HepG2 (cell line): ENCODE data around the gene ERCC4. TPM values are rescaled to one million over a fixed set of nuclear protein-coding genes. Genes with fewer than 3 reads are reported as not detected.

ENCODE experiments used
- ADNP ChIP-seq: sonication (generic); formaldehyde crosslinking; IDR thresholded peaks from 2 replicates; pipeline ENCODE4 v1.4.0; 2020; ENCODE audit warnings: missing genetic modification reagents
- BORCS8-MEF2B ChIP-seq: sonication (generic); formaldehyde crosslinking; IDR thresholded peaks from 2 replicates; pipeline ENCODE4 v1.8.0; 2022; ENCODE audit warnings: mild to moderate bottlenecking, missing genetic modification reagents
- CAMTA2 ChIP-seq: sonication (generic); formaldehyde crosslinking; IDR thresholded peaks from 2 replicates; pipeline ENCODE4 v1.4.0; 2020; ENCODE audit warnings: mild to moderate bottlenecking, missing genetic modification reagents, borderline replicate concordance
- CREB1 ChIP-seq, 2 experiments: fragments of 450-650 bp in 1 of 2; IDR thresholded peaks; 2 replicates each; pipeline ENCODE4 v1.6.1; 2016 to 2017; ENCODE audit warnings: control low read depth in 1 of 2, mild to moderate bottlenecking in 1 of 2, missing compliant biosample characterization in 1 of 2, missing genetic modification characterization in 1 of 2
- GABPA ChIP-seq, 2 experiments: IDR thresholded peaks; 2 replicates each; pipeline ENCODE4 v1.6.1; 2011 to 2016; ENCODE audit warnings: low read depth in 2 of 2, low read length in 1 of 2, missing biosample characterization in 1 of 2, missing genetic modification characterization in 1 of 2
- KLF9 ChIP-seq: IDR thresholded peaks from 2 replicates; pipeline ENCODE4 v1.6.1; 2016; ENCODE audit warnings: low read depth
- TCF7L2 ChIP-seq: IDR thresholded peaks from 2 replicates; pipeline ENCODE4 v1.6.1; 2011; ENCODE audit warnings: mild to moderate bottlenecking, low read depth, low read length, moderate library complexity
- ZBTB1 ChIP-seq: sonication (generic); formaldehyde crosslinking; IDR thresholded peaks from 2 replicates; pipeline ENCODE4 v1.4.0; 2020; ENCODE audit warnings: missing genetic modification reagents, borderline replicate concordance
- ZNF33A ChIP-seq: sonication (generic); formaldehyde crosslinking; IDR thresholded peaks from 2 replicates; pipeline ENCODE4 v1.5.1; 2020; ENCODE audit warnings: missing genetic modification reagents, mild to moderate bottlenecking, moderate library complexity, borderline replicate concordance
- polyA plus RNA-seq, 8 experiments: library from polyadenylated mRNA; depleted of rRNA in 3 of 8; stranded (reverse) in 7 of 8; unstranded in 1 of 8; fragments of >200 nt; fragmentation: Illumina TruSeq in 4 of 8; extraction: Trizol in 4 of 8; gene quantifications; 2 replicates each; pipeline versions ENCODE4 v1.2.1 to v1.2.3, GENCODE V29; 2011 to 2016; ENCODE audit warnings: low read depth in 4 of 8, missing spikeins in 1 of 8, mixed read lengths in 1 of 8; ENCODE audit not compliant: insufficient read depth in 1 of 8
- total RNA-seq, 5 experiments: library from RNA; depleted of rRNA; stranded (reverse); fragments of >200 nt; fragmentation: Illumina TruSeq; extraction: Trizol; gene quantifications; 2 replicates each; pipeline ENCODE4 v1.2.3, GENCODE V29; 2016; ENCODE audit warnings: low read depth in 1 of 5
- TF ChIP-seq, protein P1 (sequence below): sonication (generic); formaldehyde crosslinking; IDR thresholded peaks from 2 replicates; pipeline ENCODE4 v1.5.0; 2020; ENCODE audit warnings: mild to moderate bottlenecking, missing genetic modification reagents, moderate library complexity
- TF ChIP-seq, protein P2 (sequence below): sonication (generic); formaldehyde crosslinking; IDR thresholded peaks from 2 replicates; pipeline ENCODE4 v1.4.0; 2020; ENCODE audit warnings: missing genetic modification reagents, mild to moderate bottlenecking, borderline replicate concordance
- TF ChIP-seq, protein P3 (sequence below): sonication (generic); formaldehyde crosslinking; IDR thresholded peaks from 2 replicates; pipeline ENCODE4 v1.4.0; 2020; ENCODE audit warnings: missing genetic modification reagents, low read depth, mild to moderate bottlenecking, borderline replicate concordance
- TF ChIP-seq, protein P4 (sequence below): sonication (generic); formaldehyde crosslinking; IDR thresholded peaks from one replicate; pipeline ENCODE4 v1.5.1; 2020; ENCODE audit warnings: mild to moderate bottlenecking, missing genetic modification reagents; ENCODE audit errors: not compliant biosample characterization
- TF ChIP-seq, protein P5 (sequence below): sonication (generic); formaldehyde crosslinking; conservative IDR thresholded peaks from 2 replicates; pipeline ENCODE4 v1.8.0; 2022; ENCODE audit warnings: low read depth, missing genetic modification reagents

Gene ERCC4
- total and polyA plus RNA-seq, 2 of the 13 experiments (the other 11 are each of a cell fraction or from before 2014, with no cell fraction given): 5.4 to 15.2 TPM

DNA sequence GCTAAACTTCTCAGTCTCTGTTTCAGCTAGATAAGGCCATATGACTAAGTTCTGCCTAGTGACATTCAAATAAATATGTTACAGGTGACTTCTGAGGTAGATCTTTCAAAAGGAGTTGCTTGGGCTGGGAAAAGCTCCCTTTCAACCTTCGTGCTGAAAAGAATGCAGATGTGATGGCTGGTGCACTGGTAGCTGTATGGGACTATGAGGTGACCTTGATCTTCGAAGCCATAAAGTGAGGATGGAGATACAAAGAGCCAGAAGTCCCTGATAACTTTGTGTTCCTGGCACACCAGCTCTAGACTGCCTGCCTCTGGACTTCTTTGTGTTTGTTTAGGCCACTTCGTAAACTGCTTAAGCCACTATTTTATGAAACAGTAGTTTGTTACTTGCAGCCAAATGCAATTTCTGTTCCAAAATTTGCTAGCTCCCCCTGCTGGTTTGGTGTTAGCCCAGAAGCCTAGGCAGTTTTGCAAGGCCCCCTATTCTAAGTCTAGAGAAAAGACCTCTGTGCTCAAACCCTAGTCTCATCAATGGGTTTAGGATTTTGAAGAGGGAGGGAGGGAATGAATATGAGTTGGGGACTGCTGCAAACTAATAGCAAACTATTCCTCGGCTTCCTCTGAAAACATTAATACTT, 23.3 kb upstream of the ERCC4 start (continued):
- TF ChIP-seq GABPA (IDR thresholded peaks at IDR 0.05; ENCODE audit: low read depth, low read length) (no peak), GABPA (CRISPR knock-in tag; IDR thresholded peaks at IDR 0.05; ENCODE audit: low read depth) (no peak), ZBTB1 (CRISPR knock-in tag) (no peak), ADNP (CRISPR knock-in tag) (no peak; the same call in 1 of the 2 replicates), BORCS8-MEF2B (CRISPR knock-in tag) (no peak), CAMTA2 (CRISPR knock-in tag) (no peak), KLF9 (CRISPR knock-in tag) (no peak), TCF7L2 (no peak), CREB1 (IDR thresholded peaks at IDR 0.05) (no peak), CREB1 (CRISPR knock-in tag; IDR thresholded peaks at IDR 0.05) (no peak), ZNF33A (CRISPR knock-in tag) (no peak)
- TF ChIP-seq, protein P1, sequence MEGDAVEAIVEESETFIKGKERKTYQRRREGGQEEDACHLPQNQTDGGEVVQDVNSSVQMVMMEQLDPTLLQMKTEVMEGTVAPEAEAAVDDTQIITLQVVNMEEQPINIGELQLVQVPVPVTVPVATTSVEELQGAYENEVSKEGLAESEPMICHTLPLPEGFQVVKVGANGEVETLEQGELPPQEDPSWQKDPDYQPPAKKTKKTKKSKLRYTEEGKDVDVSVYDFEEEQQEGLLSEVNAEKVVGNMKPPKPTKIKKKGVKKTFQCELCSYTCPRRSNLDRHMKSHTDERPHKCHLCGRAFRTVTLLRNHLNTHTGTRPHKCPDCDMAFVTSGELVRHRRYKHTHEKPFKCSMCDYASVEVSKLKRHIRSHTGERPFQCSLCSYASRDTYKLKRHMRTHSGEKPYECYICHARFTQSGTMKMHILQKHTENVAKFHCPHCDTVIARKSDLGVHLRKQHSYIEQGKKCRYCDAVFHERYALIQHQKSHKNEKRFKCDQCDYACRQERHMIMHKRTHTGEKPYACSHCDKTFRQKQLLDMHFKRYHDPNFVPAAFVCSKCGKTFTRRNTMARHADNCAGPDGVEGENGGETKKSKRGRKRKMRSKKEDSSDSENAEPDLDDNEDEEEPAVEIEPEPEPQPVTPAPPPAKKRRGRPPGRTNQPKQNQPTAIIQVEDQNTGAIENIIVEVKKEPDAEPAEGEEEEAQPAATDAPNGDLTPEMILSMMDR: peak; percentile 44
- TF ChIP-seq, protein P2, sequence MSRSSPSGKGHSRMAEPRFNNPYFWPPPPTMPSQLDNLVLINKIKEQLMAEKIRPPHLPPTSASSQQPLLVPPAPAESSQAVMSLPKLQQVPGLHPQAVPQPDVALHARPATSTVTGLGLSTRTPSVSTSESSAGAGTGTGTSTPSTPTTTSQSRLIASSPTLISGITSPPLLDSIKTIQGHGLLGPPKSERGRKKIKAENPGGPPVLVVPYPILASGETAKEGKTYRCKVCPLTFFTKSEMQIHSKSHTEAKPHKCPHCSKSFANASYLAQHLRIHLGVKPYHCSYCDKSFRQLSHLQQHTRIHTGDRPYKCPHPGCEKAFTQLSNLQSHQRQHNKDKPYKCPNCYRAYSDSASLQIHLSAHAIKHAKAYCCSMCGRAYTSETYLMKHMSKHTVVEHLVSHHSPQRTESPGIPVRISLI (CRISPR knock-in tag): no peak
- TF ChIP-seq, protein P3, sequence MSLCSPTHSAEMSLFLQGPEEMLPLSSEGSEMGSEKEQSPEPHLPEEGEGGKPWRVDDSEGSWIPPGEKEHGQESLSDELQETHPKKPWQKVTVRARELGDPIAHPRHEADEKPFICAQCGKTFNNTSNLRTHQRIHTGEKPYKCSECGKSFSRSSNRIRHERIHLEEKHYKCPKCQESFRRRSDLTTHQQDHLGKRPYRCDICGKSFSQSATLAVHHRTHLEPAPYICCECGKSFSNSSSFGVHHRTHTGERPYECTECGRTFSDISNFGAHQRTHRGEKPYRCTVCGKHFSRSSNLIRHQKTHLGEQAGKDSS (CRISPR knock-in tag): no peak
- TF ChIP-seq, protein P4, sequence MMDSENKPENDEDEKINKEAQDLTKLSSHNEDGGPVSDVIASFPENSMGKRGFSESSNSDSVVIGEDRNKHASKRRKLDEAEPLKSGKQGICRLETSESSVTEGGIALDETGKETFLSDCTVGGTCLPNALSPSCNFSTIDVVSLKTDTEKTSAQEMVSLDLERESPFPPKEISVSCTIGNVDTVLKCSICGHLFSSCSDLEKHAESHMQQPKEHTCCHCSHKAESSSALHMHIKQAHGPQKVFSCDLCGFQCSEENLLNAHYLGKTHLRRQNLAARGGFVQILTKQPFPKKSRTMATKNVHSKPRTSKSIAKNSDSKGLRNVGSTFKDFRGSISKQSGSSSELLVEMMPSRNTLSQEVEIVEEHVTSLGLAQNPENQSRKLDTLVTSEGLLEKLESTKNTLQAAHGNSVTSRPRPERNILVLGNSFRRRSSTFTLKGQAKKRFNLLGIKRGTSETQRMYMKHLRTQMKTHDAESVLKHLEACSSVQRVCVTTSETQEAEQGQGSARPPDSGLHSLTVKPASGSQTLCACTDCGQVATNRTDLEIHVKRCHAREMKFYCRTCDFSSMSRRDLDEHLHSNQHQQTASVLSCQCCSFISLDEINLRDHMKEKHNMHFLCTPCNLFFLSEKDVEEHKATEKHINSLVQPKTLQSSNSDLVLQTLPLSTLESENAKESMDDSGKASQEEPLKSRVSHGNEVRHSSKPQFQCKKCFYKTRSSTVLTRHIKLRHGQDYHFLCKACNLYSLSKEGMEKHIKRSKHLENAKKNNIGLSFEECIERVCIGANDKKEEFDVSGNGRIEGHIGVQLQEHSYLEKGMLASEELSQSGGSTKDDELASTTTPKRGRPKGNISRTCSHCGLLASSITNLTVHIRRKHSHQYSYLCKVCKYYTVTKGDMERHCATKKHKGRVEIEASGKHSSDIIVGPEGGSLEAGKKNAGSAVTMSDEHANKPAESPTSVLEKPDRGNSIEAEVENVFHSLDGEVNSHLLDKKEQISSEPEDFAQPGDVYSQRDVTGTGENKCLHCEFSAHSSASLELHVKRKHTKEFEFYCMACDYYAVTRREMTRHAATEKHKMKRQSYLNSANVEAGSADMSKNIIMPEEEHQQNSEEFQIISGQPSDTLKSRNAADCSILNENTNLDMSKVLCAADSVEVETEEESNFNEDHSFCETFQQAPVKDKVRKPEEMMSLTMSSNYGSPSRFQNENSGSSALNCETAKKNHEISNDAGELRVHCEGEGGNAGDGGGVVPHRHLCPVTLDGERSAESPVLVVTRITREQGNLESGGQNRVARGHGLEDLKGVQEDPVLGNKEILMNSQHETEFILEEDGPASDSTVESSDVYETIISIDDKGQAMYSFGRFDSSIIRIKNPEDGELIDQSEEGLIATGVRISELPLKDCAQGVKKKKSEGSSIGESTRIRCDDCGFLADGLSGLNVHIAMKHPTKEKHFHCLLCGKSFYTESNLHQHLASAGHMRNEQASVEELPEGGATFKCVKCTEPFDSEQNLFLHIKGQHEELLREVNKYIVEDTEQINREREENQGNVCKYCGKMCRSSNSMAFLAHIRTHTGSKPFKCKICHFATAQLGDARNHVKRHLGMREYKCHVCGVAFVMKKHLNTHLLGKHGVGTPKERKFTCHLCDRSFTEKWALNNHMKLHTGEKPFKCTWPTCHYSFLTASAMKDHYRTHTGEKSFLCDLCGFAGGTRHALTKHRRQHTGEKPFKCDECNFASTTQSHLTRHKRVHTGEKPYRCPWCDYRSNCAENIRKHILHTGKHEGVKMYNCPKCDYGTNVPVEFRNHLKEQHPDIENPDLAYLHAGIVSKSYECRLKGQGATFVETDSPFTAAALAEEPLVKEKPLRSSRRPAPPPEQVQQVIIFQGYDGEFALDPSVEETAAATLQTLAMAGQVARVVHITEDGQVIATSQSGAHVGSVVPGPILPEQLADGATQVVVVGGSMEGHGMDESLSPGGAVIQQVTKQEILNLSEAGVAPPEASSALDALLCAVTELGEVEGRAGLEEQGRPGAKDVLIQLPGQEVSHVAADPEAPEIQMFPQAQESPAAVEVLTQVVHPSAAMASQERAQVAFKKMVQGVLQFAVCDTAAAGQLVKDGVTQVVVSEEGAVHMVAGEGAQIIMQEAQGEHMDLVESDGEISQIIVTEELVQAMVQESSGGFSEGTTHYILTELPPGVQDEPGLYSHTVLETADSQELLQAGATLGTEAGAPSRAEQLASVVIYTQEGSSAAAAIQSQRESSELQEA (CRISPR knock-in tag): no peak
- TF ChIP-seq, protein P5, sequence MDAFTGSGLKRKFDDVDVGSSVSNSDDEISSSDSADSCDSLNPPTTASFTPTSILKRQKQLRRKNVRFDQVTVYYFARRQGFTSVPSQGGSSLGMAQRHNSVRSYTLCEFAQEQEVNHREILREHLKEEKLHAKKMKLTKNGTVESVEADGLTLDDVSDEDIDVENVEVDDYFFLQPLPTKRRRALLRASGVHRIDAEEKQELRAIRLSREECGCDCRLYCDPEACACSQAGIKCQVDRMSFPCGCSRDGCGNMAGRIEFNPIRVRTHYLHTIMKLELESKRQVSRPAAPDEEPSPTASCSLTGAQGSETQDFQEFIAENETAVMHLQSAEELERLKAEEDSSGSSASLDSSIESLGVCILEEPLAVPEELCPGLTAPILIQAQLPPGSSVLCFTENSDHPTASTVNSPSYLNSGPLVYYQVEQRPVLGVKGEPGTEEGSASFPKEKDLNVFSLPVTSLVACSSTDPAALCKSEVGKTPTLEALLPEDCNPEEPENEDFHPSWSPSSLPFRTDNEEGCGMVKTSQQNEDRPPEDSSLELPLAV (CRISPR knock-in tag): no peak
